ENCODE results near the gene CCDC187.

- TF ChIP-seq CTCF (IDR thresholded peaks at IDR 0.05), result no peak
- TF ChIP-seq POLR2A (IDR thresholded peaks at IDR 0.05), result no peak
These were observed 25.7 kb downstream of the CCDC187 start for GRCh38 chr9:136278221-136278620.

All from uterus (tissue), 2 donors.